Endothelial cell of umbilical vein (primary cell): ENCODE measurements around the gene AIF1L. TPM values are rescaled to one million over a fixed set of nuclear protein-coding genes. Genes with fewer than 3 reads are reported as not detected.

Experiments used
- BruUV-seq: library from RNA; stranded (reverse); fragments of 400-500 nt; replicated peaks from 2 replicates; lab custom pipeline; 2021; lab: Mats Ljungman, UMichigan
- CTCF ChIA-PET: fragments of 300-600, 350-600 bp; sonication (Branson Sonifier 250); formaldehyde crosslinking; loops from one replicate; lab custom pipeline; 2021; ENCODE audit warnings: antibody characterized with exemption, inconsistent platforms; lab: Charles Lee
- POLR2A ChIA-PET: fragments of 300-600, 350-600 bp; sonication (Branson Sonifier 250); formaldehyde crosslinking; loops from one replicate; lab custom pipeline; 2021; ENCODE audit warnings: antibody characterized with exemption, inconsistent platforms; lab: Charles Lee
- DNase-seq: peaks from one replicate; pipeline ENCODE4 v3.0.0-alpha.2; 2011; ENCODE audit warnings: low read depth, low spot score
- FAIRE-seq: peaks from 2 replicates; lab custom pipeline; 2011; peaks lifted over from hg19 to GRCh38; lab: Jason Lieb, UNC
- H2AFZ ChIP-seq: 2 replicates; pipeline ENCODE4 v1.6.0; 2012; ENCODE audit warnings: low read depth, low read length, control low read depth, inconsistent platforms
- H3K27ac ChIP-seq: 2 replicates; pipeline ENCODE4 v1.5.1; 2011; ENCODE audit warnings: low read depth, mild to moderate bottlenecking, control low read depth, low read length, moderate library complexity; ENCODE audit not compliant: insufficient read depth
- H3K27me3 ChIP-seq, 2 experiments: 2 replicates each; pipeline versions ENCODE4 v1.6.0 to v1.6.1; 2011; ENCODE audit warnings: low read length in 2 of 2, mixed read lengths in 1 of 2; ENCODE audit not compliant: control insufficient read depth in 2 of 2, insufficient read depth in 2 of 2
- H3K36me3 ChIP-seq, 2 experiments: 2 replicates in 1 of 2; 3 replicates in 1 of 2; pipeline ENCODE4 v1.5.1; 2011; ENCODE audit warnings: low read length in 2 of 2, mild to moderate bottlenecking in 1 of 2, moderate library complexity in 1 of 2; ENCODE audit not compliant: control insufficient read depth in 2 of 2, insufficient read depth in 2 of 2; ENCODE audit errors: extremely low read depth in 1 of 2
- H3K4me1 ChIP-seq: 3 replicates; pipeline ENCODE4 v1.5.1; 2011; ENCODE audit warnings: mild to moderate bottlenecking, low read length; ENCODE audit not compliant: control insufficient read depth, insufficient read depth; ENCODE audit errors: extremely low read depth
- H3K4me2 ChIP-seq: 2 replicates; pipeline ENCODE4 v1.6.1; 2011; ENCODE audit warnings: low read length, control low read depth, mixed read lengths; ENCODE audit not compliant: insufficient read depth
- H3K4me3 ChIP-seq, 3 experiments: fragments of 200-600 bp in 1 of 3; sonication (generic), shearing (Covaris generic) in 1 of 3; replicated peaks in 1 of 3; 2 replicates each; pipeline ENCODE4 v1.5.1; 2011 to 2016; ENCODE audit warnings: control low read depth in 3 of 3, low read length in 3 of 3, mild to moderate bottlenecking in 2 of 3, inconsistent platforms in 1 of 3, low read depth in 1 of 3, moderate library complexity in 1 of 3; ENCODE audit not compliant: insufficient read depth in 1 of 3
- H3K79me2 ChIP-seq: 2 replicates; pipeline ENCODE4 v1.6.0; 2012; ENCODE audit warnings: low read length, inconsistent platforms; ENCODE audit not compliant: control insufficient read depth, insufficient read depth
- H3K9ac ChIP-seq: replicated peaks from 2 replicates; pipeline ENCODE3; 2011; ENCODE audit warnings: low read length, control low read depth; ENCODE audit not compliant: insufficient read depth; ENCODE audit errors: extremely low read depth
- H3K9me1 ChIP-seq: replicated peaks from 3 replicates; pipeline ENCODE4 v1.6.0; 2011; ENCODE audit warnings: mild to moderate bottlenecking, low read length; ENCODE audit not compliant: control insufficient read depth, insufficient read depth; ENCODE audit errors: extremely low read depth
- H3K9me3 ChIP-seq: replicated peaks from 2 replicates; pipeline ENCODE4 v1.5.1; 2012; ENCODE audit warnings: low read length, inconsistent platforms; ENCODE audit not compliant: control insufficient read depth, insufficient read depth
- H4K20me1 ChIP-seq: replicated peaks from 2 replicates; pipeline ENCODE3; 2011; ENCODE audit warnings: mild to moderate bottlenecking, low read length; ENCODE audit not compliant: control insufficient read depth, insufficient read depth; ENCODE audit errors: extremely low read depth
- CTCF ChIP-seq, 2 donors: IDR thresholded peaks; 1 replicate in 1 of 2; 2 replicates in 1 of 2; pipeline ENCODE4 v1.5.1; 2011; ENCODE audit warnings: low read length in 2 of 2, mild to moderate bottlenecking in 2 of 2, moderate library complexity in 2 of 2, control low read depth in 1 of 2, inconsistent platforms in 1 of 2, low read depth in 1 of 2; ENCODE audit not compliant: insufficient read depth in 1 of 2; ENCODE audit errors: extremely low read depth in 1 of 2
- EZH2 ChIP-seq: IDR thresholded peaks from 2 replicates; pipeline ENCODE4 v1.6.1; 2012; ENCODE audit warnings: borderline replicate concordance, low read depth, mild to moderate bottlenecking, moderate library complexity, low read length, inconsistent platforms; ENCODE audit not compliant: severe bottlenecking
- FOS ChIP-seq: IDR thresholded peaks from 2 replicates; pipeline ENCODE4 v1.6.1; 2011; ENCODE audit warnings: mild to moderate bottlenecking, low read length, moderate library complexity, borderline replicate concordance; ENCODE audit not compliant: insufficient read depth
- GATA2 ChIP-seq: IDR thresholded peaks from 2 replicates; pipeline ENCODE4 v1.7.0; 2011; ENCODE audit warnings: low read depth, mild to moderate bottlenecking, moderate library complexity, mixed read lengths, low read length; ENCODE audit not compliant: insufficient read length, insufficient read depth
- JUN ChIP-seq: IDR thresholded peaks from 2 replicates; pipeline ENCODE4 v1.6.1; 2011; ENCODE audit warnings: borderline replicate concordance, low read depth; ENCODE audit not compliant: insufficient read length, insufficient read depth
- MAX ChIP-seq: IDR thresholded peaks from 2 replicates; pipeline ENCODE4 v1.6.1; 2011; ENCODE audit not compliant: insufficient read depth, insufficient read length
- MYC ChIP-seq: IDR thresholded peaks from one replicate; pipeline ENCODE4 v1.6.1; 2011; ENCODE audit warnings: mild to moderate bottlenecking, low read depth, low read length
- POLR2A ChIP-seq: IDR thresholded peaks from 2 replicates; pipeline ENCODE4 v1.6.1; 2012; ENCODE audit warnings: low read depth, mild to moderate bottlenecking, control low read depth, low read length
- POLR2AphosphoS5 ChIP-seq: IDR thresholded peaks from 2 replicates; pipeline ENCODE4 v1.6.1; 2012; ENCODE audit warnings: low read depth, mild to moderate bottlenecking, control low read depth, low read length, moderate library complexity; ENCODE audit not compliant: insufficient read depth
- dilution Hi-C: fragments of 300-500 bp; cut with MboI; formaldehyde crosslinking; loops from one replicate; pipeline ENCODE4 v1.15.0; 2019; ENCODE audit warnings: low sequenced_read_pairs; ENCODE audit not compliant: extremely low pct_ligation_motif_present
- intact Hi-C: fragments of 100-400 bp; cut with micrococcal nuclease; formaldehyde crosslinking; loops from one replicate; pipeline ENCODE4 v1.10.0; 2022
- polyA plus RNA-seq, 4 experiments: library from polyadenylated mRNA; depleted of rRNA in 3 of 4; stranded (reverse) in 3 of 4; unstranded in 1 of 4; fragments of >200 nt; gene quantifications; 2 replicates each; pipeline versions ENCODE4 v1.2.1 to v1.2.3, GENCODE V29; 2011 to 2012; ENCODE audit warnings: missing spikeins in 1 of 4
- total RNA-seq: library from RNA; stranded (reverse); gene quantifications from 2 replicates; pipeline ENCODE4 v1.2.3, GENCODE V29; 2021

AIF1L gene
- total and polyA plus RNA-seq, 2 donors (not counting 3 experiments of a cell fraction or from before 2014, with no cell fraction given): 17.8 to 39.7 TPM

- Histone ChIP-seq H3K4me1 (no peaks in the 10 kb centered on the region), H3K4me2 (no peak overlapping the region), H3K79me2 (no peaks in the 10 kb centered on the region), H2AFZ (no peak overlapping the region), H3K27ac (no peak overlapping the region), H3K9ac (no peak overlapping the region), H3K4me3 (no peak overlapping the region), H3K9me1 (no peaks in the 10 kb centered on the region), H3K9me3 (no peaks in the 10 kb centered on the region), H3K27me3 (no peaks in the 10 kb centered on the region), H4K20me1 (no peaks in the 10 kb centered on the region), H3K36me3 (peaks cover 48 to 51% of the 10 kb centered on the region in 2 experiments)
- intact Hi-C loops (no loop called here), dilution Hi-C loops (no loop called here)
- FAIRE-seq (no peak), DNase-seq (no peak)
- no TSS peak for BruUV-seq
- ChIA-PET CTCF (interaction anchor here (1.2 kb wide), 1 partner anchor 32 kb away, joined by 3 read pairs; no protein-coding TSS in a partner anchor), POLR2A (no interaction called here)
- TF ChIP-seq JUN (no peak), POLR2A (no peak), MYC (no peak), MAX (no peak), EZH2 (no peak), POLR2AphosphoS5 (no peak), FOS (no peak)
Observed at GRCh38 chr9:131145245-131145644, 48.9 kb downstream of the AIF1L start.

GRCh38 chr9:131146186-131146585 is 49.9 kb downstream of the AIF1L start:
- dilution Hi-C loops (no loop called here), intact Hi-C loops (no loop called here)
- Histone ChIP-seq H4K20me1 (no peaks in the 10 kb centered on the region), H3K27ac (no peak overlapping the region), H3K9ac (no peak overlapping the region), H3K9me3 (no peaks in the 10 kb centered on the region), H3K27me3 (no peaks in the 10 kb centered on the region), H3K36me3 (peaks cover 44 to 50% of the 10 kb centered on the region in 2 experiments), H3K4me1 (no peaks in the 10 kb centered on the region), H2AFZ (no peak overlapping the region), H3K4me3 (no peak overlapping the region), H3K9me1 (no peaks in the 10 kb centered on the region), H3K4me2 (no peak overlapping the region), H3K79me2 (no peaks in the 10 kb centered on the region)
- BruUV-seq: no TSS peak
- no peak for DNase-seq
- POLR2A ChIA-PET: no interaction called here
- TF ChIP-seq CTCF (IDR thresholded peaks at IDR 0.05; ENCODE audit: extremely low read depth in 1 of 2, insufficient read depth in 1 of 2, low read depth in 1 of 2, low read length in 2 of 2) (no peak), POLR2AphosphoS5 (no peak), FOS (no peak), JUN (no peak), GATA2 (no peak), MYC (no peak)
- no peak for FAIRE-seq
- CTCF ChIA-PET: interaction anchor here (1.2 kb wide), 1 partner anchor 31 kb away, joined by 3 read pairs; no protein-coding TSS in a partner anchor
